Thyroid gland (tissue), 4 donors: ENCODE data around the gene REXO4.

Source experiments
- CTCF ChIP-seq, 6 experiments: fragments of 200-600 bp in 3 of 6; fragments of 450-650 bp in 3 of 6; sonication (generic) in 3 of 6; IDR thresholded peaks; one replicate each; pipeline ENCODE4 v1.5.1; 2016 to 2019; ENCODE audit warnings: antibody characterized with exemption in 6 of 6, mild to moderate bottlenecking in 2 of 6, inconsistent platforms in 1 of 6, moderate library complexity in 1 of 6
- POLR2A ChIP-seq, 2 donors: fragments of 450-650 bp; IDR thresholded peaks; one replicate each; pipeline ENCODE4 v1.6.1; 2017; ENCODE audit warnings: antibody characterized with exemption in 2 of 2, mild to moderate bottlenecking in 2 of 2, moderate library complexity in 1 of 2

- TF ChIP-seq POLR2A (IDR thresholded peaks at IDR 0.05) (no peak), CTCF (IDR thresholded peaks at IDR 0.05) (no peak)
Measured at GRCh38 chr9:133452562-133452961, 34.8 kb upstream of the REXO4 start.
